ENCODE results near the gene ARL4C.

ARL4C gene

GRCh38 chr2:234444893-234445292 is 52.0 kb downstream of the ARL4C start:
- DNase-seq: no peak

DNA sequence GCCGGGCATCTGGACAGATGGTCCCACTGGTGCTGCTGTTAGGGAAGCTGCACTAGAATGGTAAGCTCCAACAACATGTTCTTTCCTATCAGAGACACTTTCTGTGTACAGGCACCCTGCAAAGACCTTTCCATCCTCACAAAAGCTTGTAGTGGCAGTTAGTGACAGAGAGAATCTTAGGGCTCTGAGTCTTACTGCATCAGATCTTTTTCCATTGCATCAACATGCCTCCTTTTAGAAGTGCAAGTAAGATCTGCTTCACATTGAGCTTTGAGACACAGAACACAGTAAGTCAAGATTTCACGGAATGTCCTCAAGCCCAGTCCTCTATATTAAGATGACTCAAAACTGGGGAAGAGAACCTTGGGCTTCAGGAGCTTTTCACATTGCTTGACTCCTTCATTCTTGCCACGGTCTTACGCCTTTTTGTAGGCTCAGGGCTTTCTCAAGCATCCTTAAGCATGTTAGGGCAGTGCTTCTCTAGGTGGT is 52.6 kb downstream of the ARL4C start:
- DNase-seq: no peak
